Kasumi-1 (cell line): ENCODE results near the gene GPR55.

Experiments
- DNase-seq, 2 experiments: peaks; one replicate each; lab custom pipeline; 2025; lab: John Stamatoyannopoulos, UW

GPR55 gene

GRCh38 chr2:230900336-230900995 is 24.6 kb downstream of the GPR55 start:
- no peak for DNase-seq

- no peak for DNase-seq
Measured at GRCh38 chr2:230899786-230900185, 25.3 kb downstream of the GPR55 start.

GRCh38 chr2:230899287-230899686 is 25.8 kb downstream of the GPR55 start:
- peak; percentile 2 to 17 for DNase-seq

- DNase-seq: no peak
Measured at GRCh38 chr2:230898713-230899091, 26.3 kb downstream of the GPR55 start.

DNA sequence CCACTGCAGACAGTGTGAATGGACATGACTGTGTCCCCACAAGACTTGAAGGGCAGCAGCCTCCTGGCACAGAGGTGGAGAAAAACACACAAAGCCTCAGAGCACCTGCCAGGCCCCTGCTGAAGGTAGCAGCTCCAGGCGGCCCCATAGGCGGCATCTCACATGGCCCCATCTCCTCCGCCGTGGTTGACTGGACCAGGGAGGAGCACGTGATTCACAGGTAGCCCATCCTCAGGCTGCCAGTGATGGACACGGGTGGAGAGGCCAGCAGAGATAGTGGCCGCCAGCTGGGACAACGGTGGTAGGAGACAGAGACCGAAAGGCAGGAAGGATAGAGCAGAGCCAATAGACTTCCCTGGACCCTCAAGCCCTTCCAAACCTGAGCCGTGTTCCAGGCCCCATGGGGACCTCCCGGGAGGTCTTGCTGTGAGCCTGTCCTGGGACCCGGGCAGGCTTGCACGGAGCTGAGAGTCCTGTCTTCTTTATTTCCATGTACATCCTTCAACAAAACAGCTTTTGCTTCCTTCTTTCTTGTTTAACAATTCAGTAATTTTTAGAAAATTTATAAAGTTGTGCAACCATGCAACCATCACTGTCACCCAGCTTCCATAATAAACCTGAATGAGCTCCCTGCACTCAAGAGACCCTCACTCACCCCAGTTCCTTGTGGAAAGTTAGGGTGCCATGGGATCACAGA is 26.9 kb downstream of the GPR55 start:
- no peak for DNase-seq

- DNase-seq: no peak
Measured at GRCh38 chr2:230896346-230897115, 28.5 kb downstream of the GPR55 start.

DNA sequence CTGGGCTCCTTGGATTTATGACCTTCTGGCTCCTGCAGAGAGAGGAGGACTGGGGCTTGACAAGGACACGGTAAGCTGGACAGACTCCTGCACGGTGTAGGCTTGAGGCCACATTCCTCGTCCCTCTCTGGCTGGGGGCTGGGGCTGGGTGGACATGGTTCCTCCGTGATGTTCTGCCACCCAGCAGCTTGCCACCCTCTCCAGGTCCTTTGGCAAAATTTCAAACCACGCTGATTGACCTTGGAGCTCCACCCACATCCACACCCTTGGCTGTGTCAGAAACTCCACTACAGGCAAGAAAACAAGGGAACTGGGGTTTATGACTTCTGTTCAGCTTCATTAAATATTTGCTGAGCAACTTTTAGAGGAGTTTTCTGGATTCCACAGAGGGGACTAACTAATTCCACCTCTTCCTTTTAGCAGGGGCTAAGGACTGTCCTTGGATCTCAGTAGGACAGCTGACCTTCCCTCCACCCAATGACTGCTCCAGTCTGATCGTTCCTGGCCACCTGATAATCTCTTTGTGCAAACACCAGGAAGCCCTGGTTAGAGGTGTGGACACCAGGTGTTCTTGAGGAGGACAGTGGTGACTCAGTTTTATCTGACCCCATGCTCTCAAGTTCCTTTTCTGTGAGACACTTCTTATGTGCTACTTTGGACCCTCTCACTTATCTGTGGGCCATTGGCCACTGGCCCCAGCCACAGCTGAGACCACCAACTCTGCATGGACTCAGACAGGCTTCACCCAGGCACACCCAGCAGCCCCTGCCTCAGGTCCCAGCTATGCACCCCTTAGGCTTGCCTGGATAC is 29.3 kb downstream of the GPR55 start:
- DNase-seq: no peak

DNA sequence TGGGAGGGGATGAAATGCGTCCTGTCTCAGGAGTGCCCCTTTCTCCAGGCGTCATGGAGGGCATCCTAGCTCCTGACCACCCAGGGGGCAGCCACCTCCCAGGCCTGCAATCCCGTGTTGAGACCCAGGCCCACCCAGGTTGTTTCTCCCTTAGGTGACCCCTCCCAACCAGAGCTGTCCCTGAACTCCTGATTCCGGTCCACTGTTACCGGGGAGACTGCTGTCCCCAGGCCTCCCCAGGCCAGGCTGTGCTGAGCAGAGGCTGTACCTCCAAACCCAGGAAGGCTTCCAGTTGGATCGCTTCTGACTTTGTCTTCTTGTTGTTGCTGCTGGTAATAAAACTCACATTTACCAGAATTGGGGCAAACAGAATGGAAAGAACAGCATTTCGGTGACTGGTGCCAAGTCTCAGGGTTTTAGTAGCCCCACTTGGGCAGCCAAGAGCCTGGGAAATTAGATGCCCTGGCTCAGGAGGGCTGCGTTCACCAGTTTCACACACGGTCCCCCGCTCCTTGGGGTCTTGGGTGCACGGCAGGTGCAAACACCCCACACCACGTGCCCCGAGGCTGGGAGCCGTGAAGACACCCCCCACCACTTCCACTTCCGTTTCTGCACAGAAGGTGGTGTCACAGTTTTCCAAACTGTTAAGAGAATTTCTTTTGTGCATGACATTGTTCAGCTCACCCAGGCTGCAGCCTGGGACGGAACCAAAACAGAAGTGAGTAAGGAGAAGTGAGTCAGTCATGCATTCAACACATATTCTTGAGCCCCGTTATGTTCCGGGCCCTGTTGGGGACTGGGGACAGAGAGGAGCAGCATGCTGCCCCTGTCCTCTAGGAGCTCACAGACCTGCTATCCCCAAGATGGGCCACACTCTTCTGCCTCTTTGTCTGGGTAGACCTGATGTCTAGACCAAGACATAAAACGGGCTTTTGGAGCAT is 30.9 kb downstream of the GPR55 start:
- peak; percentile 20 to 30 for DNase-seq

GRCh38 chr2:230893338-230893737 is 31.7 kb downstream of the GPR55 start:
- no peak for DNase-seq

DNA sequence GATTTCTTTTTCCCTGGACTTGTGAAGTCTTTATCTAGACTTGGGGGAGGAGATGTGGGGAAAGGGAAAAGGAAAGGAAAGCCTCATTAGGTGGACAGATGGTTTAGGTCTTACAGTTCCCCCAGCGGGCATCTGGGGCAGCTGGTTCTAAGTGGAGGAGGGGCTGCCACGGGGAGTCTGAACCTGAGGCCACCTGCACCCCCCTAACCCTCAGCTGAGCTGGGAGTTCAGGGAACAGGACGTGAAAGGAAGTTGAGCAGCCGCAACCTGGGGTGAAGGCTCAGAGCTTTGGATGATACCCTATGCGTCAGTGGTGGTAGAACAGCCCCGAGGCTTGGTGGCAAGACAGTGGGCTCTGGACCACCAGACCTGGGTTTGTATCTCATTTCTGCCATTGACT is 33.5 kb downstream of the GPR55 start:
- no peak for DNase-seq

DNA sequence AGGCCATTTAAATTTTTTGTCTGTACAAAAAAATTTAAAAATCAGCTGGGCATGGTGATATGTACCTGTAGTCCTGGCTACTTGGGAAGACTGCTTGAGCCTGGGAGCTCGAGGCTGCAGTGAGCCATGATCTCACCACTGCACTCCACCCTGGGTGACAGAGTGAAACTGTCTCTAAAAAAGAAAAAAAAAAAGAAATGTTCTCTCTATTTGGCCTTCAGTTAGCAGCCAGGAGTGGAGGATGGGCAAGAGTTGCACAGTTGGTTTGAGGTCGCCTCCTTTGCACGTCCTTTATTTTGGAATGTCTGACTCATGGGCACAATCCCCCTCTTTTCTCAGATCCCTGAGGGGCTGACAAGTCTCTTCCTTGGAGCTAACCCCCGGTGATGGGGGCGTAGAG is 34.0 kb downstream of the GPR55 start:
- no peak for DNase-seq

DNA sequence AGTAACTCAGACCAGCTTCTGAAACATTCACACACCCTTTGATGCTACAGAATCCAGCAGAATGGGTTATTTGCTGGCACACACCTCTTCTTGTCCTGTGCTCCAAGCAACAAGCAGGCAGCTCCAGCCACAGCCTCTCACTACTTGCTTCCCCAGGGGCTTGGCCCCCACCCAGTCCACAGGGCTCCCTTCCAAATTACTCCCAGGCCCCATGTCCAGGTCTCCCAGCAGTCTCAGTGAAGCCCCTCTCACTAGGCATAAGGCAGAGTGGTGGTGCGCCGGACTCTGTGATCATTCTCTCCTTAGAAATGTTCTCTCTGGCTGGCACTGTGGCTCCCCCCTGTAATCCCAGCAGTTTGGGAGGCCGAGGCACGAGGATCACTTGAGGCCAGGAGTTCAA is 34.4 kb downstream of the GPR55 start:
- no peak for DNase-seq

DNA sequence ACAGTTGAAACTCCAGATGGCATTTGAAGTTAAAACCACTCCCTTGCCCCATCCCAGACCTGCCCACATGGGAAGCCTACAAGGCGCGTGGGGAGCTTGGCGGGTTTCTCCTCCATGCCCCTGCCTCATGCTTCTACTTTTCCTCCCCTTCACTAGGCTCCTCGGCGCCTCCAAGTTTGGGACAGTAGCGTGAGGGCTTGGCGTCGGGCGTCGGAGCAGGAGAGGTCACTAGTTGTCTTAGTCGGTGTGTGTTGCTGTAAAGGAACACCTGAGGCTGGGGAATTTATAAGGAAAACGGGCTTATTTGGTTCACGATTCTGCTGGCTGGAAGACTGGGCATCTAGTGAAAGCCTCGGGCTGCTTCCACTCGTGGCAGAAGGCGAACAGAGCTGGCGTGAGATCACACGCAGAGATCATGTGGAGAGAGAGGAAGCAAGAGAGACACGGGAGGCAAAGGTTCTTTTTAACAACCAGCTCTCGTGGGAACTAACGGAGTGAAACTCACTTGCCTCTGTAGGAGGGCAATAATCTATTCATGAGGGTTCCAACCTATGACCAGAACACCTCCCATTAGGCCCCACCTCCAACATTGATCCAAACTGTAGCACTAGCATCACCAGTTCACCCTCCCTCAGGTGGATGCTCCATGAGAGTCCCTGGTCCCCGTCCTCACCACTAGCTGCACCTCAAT is 35.0 kb downstream of the GPR55 start:
- no peak for DNase-seq

DNA sequence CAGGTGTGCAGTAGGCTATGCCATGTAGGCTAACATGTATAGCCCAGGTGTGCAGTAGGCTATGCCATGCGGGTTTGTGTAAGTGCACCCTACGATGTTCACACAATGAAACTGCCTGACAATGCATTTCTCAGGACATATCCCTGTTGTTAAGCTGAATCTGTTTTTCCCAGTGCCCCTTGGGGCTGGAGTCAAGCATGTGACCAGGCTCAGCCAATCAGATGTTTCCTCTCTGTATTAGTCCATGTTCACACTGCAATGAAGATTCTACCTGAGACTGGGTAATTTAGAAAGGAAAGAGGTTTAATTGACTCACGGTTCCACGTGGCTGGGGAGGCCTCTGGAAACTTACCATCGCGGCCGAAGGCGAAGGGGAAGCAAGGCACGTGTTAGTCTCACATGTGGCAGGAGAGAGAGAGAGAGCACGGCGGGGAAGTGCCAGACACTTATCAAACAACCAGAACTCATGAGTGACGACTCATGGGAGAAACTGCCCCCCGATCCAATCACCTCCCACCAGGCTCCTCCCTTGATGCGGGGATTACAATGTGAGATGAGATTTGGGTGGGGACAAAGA is 36.1 kb downstream of the GPR55 start:
- DNase-seq: no peak

DNA sequence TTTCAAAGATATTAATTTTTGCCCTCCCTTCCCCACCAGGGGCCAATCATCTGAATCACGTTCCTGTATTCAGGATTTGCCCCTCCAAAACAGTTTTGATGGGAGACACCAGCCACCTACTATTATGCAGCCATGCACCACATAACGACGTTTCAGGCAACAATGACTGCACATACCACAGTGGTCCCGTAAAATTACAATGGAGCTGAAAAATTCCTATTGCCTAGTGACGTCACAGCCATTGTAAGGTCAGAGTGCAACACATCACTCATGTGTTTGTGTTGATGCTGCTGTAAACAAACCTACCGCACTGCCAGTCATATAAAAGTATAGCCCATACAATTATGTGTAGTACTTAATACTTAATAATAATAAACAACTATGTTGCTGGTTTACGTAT is 37.7 kb downstream of the GPR55 start:
- DNase-seq: no peak

- DNase-seq: no peak
Measured at GRCh38 chr2:230886671-230887071, 38.4 kb downstream of the GPR55 start.

GRCh38 chr2:230886206-230886605 is 38.8 kb downstream of the GPR55 start:
- DNase-seq: no peak

DNA sequence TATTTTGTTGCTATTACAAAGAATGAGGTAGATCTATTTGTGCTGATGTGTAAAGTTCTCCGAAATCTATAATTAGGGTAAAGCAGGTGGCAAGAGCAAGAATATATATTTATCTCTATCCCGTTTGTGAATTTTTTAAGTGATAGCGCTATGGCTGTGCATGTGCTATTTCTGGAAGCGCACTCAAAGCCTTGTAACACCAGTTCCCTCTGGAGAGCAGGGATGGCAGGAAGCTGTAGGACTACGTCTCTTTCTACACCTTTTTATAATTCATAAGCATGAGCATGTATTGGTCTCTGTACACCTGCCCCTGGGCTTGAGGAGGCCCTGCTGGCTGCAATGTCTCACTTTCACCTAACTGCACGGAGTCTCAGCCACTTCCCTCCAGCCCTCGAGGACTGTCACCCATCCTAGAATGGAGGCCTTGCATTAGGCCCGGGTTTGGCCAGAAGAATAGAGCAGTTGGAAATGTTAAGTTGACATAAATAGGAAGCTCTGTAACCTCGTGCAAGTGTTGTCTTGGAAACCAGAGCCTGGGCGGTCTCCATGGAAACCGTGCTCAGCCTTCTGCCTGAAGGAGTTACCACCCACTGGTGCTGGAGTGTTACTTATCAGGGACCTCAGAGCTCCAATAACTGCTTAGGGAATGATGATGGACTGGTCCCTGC is 39.4 kb downstream of the GPR55 start:
- peak; percentile 19 to 22 for DNase-seq

GRCh38 chr2:230881840-230882239 is 43.2 kb downstream of the GPR55 start:
- no peak for DNase-seq

DNA sequence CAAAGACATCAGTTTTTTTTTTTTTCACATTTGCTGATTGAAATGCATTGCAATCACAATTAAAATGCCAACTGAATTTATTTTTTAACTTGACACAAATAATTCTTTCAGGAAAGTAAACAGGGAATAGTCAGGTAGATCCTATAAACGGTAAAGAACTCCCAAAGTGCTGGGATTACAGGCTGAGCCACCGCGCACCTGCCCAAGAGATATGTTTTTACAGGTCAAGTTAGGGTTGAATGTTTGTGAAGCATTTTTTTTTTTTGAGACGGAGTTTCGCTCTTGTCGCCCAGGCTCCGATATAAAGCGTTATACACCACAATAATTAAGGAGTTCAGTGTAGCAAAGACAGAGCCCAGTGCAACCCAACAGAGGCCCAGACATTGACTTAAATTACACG is 45.2 kb downstream of the GPR55 start:
- DNase-seq: no peak
